Tibial artery (tissue), 4 donors: ENCODE measurements around the gene FGD5.

Source experiments
- DNase-seq, 2 donors: peaks; one replicate each; pipeline ENCODE4 v3.0.0-alpha.2; 2019
- H3K27ac ChIP-seq, 2 donors: fragments of 200-600 bp; sonication (generic) in 1 of 2; 1 replicate in 1 of 2; 2 replicates in 1 of 2; pipeline ENCODE4 v1.5.1; 2018 to 2019; ENCODE audit warnings: mild to moderate bottlenecking in 1 of 2
- H3K27me3 ChIP-seq, 2 donors: fragments of 200-600 bp; sonication (generic) in 1 of 2; one replicate each; pipeline versions ENCODE4 v1.5.1 to v1.6.0; 2016 to 2019
- H3K36me3 ChIP-seq, 3 donors: fragments of 200-600 bp; sonication (generic) in 2 of 3; one replicate each; pipeline ENCODE4 v1.5.1; 2016 to 2019; ENCODE audit warnings: mild to moderate bottlenecking in 2 of 3
- H3K4me1 ChIP-seq, 4 donors: fragments of 200-600 bp; sonication (generic) in 2 of 4; 1 replicate in 3 of 4; 2 replicates in 1 of 4; pipeline ENCODE4 v1.5.1; 2016 to 2019
- H3K4me3 ChIP-seq, 2 donors: fragments of 200-600 bp; sonication (generic) in 1 of 2; 1 replicate in 1 of 2; 2 replicates in 1 of 2; pipeline ENCODE4 v1.5.1; 2018 to 2019; ENCODE audit warnings: mild to moderate bottlenecking in 2 of 2
- H3K9me3 ChIP-seq, 3 donors: fragments of 200-600 bp; sonication (generic) in 1 of 3; one replicate each; pipeline ENCODE4 v1.5.1; 2016 to 2019
- CTCF ChIP-seq, 2 experiments: fragments of 200-600 bp in 1 of 2; fragments of 450-650 bp in 1 of 2; IDR thresholded peaks; one replicate each; pipeline ENCODE4 v1.5.1; 2017 to 2019; ENCODE audit warnings: antibody characterized with exemption in 2 of 2, mild to moderate bottlenecking in 1 of 2, moderate library complexity in 1 of 2
- intact Hi-C: fragments of 100-400 bp; cut with DNase I; formaldehyde crosslinking; loops from one replicate; pipeline ENCODE4 v1.15.0; 2023; ENCODE audit warnings: low total_unique reads

Gene FGD5

GRCh38 chr3:14853271-14853951 lies 34.6 kb downstream of the FGD5 start:
- peak overlapping the region in 1 of 2 donors; percentile 12 for H3K27ac ChIP-seq
- no peaks in the 10 kb centered on the region for H3K36me3 ChIP-seq
- intact Hi-C loops: no loop called here
- no peaks in the 10 kb centered on the region for H3K27me3 ChIP-seq
- no peaks in the 10 kb centered on the region for H3K4me1 ChIP-seq
- no peaks in the 10 kb centered on the region for H3K9me3 ChIP-seq
- TF ChIP-seq CTCF (IDR thresholded peaks at IDR 0.05): no peak
- no peak overlapping the region for H3K4me3 ChIP-seq
- peak; percentile 47 to 55 for DNase-seq

- TF ChIP-seq CTCF (IDR thresholded peaks at IDR 0.05): no peak
- H3K27ac ChIP-seq: no peak overlapping the region
- H3K27me3 ChIP-seq: no peaks in the 10 kb centered on the region
- intact Hi-C loops: no loop called here
- no peak for DNase-seq
- no peaks in the 10 kb centered on the region for H3K4me1 ChIP-seq
- H3K9me3 ChIP-seq: no peaks in the 10 kb centered on the region
- no peak overlapping the region for H3K4me3 ChIP-seq
- no peaks in the 10 kb centered on the region for H3K36me3 ChIP-seq
Observed at GRCh38 chr3:14857506-14857905, 38.7 kb downstream of the FGD5 start.

GRCh38 chr3:14858105-14858504 lies 39.3 kb downstream of the FGD5 start:
- no peak overlapping the region for H3K27ac ChIP-seq
- no peak for TF ChIP-seq CTCF (IDR thresholded peaks at IDR 0.05)
- intact Hi-C loops: no loop called here
- no peaks in the 10 kb centered on the region for H3K27me3 ChIP-seq
- peaks cover 0 to 3% (median 0%) of the 10 kb centered on the region in 4 donors for H3K4me1 ChIP-seq
- H3K9me3 ChIP-seq: no peaks in the 10 kb centered on the region
- H3K4me3 ChIP-seq: no peak overlapping the region
- DNase-seq: peak in 1 of 2 donors; percentile 5
- H3K36me3 ChIP-seq: no peaks in the 10 kb centered on the region

DNA sequence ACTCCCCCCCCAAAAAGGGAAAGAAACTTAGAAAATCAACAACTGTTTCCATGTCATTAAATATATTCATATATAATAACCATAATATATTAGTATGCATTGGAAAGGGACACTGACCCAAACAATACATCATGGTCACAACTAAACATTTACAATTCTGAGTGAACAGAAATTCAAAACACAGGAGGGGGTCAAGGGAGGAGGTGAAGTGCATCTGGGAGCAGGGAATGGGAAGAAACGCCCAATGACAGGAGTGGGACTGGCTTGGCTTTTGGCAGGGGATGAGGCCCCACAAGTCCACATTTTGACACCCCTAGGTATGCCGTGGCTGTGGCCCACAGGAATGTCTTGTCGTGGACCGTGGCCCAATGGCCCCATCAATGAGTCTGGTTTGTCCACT lies 41.1 kb downstream of the FGD5 start:
- Histone ChIP-seq H3K4me1 (peaks cover 0 to 3% (median 0%) of the 10 kb centered on the region in 4 donors), H3K27me3 (no peaks in the 10 kb centered on the region), H3K36me3 (no peaks in the 10 kb centered on the region), H3K4me3 (no peak overlapping the region), H3K9me3 (no peaks in the 10 kb centered on the region), H3K27ac (no peak overlapping the region)
- intact Hi-C loops: no loop called here
- TF ChIP-seq CTCF (IDR thresholded peaks at IDR 0.05): no peak
- no peak for DNase-seq

DNA sequence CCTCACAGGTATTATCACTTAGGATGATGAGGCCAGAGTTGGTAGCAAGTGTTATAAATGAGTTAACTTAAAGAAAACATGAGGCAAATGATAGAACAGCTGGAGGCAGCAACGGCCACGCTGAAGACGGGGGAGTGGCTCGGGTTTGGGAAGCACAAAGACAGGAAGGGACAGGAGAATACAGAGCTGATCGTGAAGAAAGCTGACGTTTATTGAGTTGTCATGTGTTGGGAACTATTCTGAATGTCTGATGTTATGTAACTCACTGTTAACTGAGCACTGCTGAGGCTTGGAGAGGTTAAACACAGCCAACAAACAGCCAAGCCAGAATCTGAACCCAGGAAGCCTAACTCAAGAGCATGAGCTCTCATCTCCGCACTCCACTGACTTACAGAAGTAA lies 42.3 kb downstream of the FGD5 start:
- H3K4me3 ChIP-seq: no peak overlapping the region
- TF ChIP-seq CTCF (IDR thresholded peaks at IDR 0.05): no peak
- no peak overlapping the region for H3K27ac ChIP-seq
- DNase-seq: no peak
- no peaks in the 10 kb centered on the region for H3K27me3 ChIP-seq
- intact Hi-C loops: no loop called here
- H3K4me1 ChIP-seq: peaks cover 0 to 3% (median 0%) of the 10 kb centered on the region in 4 donors
- H3K36me3 ChIP-seq: peaks cover 0 to 6% (median 0%) of the 10 kb centered on the region in 3 donors
- no peaks in the 10 kb centered on the region for H3K9me3 ChIP-seq
